GM18870 (cell line): ENCODE results near the gene DLL4.
"Not testable (repeated sequence)": the region's sequence is repeated elsewhere in the genome, so short reads cannot be mapped to it uniquely, and the experiment has no call there.

Source experiments
- ATAC-seq: cut with Tn5 transposase; IDR thresholded peaks from one replicate; pipeline ENCODE4 v1.9.1; 2021; ENCODE audit warnings: moderate library complexity; ENCODE audit not compliant: unreplicated experiment

Gene DLL4

GRCh38 chr15:40957581-40958051 is 28.5 kb downstream of the DLL4 start:
- no peak for ATAC-seq

DNA sequence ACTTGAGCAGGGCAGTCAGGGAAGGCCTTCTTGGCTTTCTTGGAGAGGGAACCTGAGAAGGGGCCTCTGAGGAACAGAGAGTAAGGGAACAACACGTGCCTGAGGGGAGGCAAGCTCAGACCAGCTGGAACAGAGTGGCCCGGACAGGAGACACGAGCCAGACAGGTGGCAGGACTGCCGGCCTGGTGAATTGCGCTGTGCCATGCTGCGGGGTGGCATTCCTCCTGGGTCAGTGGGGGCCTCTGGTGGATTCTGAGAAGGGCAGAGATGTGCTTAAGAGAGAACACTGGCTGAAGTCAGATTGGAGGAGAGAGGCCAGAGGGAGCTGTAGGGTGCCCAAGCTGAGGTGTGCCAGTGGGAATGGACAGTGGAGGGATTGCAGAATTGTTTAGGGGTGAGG is 29.0 kb downstream of the DLL4 start:
- ATAC-seq, result no peak

- no peak for ATAC-seq
Measured at GRCh38 chr15:40958723-40959122, 29.6 kb downstream of the DLL4 start.

DNA sequence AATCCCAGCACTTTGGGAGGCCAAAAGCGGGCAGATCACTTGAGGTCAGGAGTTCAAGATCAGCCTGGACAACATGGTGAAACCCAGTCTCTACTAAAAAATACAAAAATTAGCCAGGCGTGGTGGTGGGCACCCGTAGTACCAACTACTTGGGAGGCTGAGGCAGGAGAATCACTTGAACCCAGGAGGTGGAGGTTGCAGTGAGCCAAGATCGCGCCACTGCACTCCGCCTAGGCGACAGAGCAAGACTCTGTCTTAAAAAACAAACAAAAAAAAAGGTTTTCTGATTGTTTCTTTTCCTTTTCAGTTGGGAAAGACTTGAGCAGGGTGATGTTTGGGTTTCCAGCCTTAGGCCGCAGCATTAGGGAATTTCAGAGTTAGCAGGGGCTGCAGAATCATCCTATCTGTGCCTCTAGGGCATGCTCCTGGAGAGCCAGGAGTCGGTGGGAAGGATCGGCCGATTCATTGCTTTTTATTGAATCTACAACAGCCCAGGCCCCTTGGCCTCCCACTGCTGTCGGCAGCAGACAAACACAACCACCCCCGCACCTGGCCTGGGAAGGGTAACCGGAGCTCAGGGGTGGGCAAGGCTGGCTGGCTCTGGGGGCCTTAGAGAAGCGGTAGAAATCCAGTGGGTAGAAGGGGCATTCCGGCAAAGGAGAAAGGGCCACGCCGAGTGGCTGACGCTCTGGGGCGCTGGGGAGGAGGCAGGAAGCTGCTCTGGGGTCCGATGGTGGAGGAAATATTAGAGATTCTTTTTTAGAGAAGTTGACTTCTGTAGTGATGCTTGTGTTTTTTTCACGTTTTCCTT is 30.4 kb downstream of the DLL4 start:
- no peak for ATAC-seq

- no peak for ATAC-seq
Measured at GRCh38 chr15:40960151-40960885, 31.2 kb downstream of the DLL4 start.

GRCh38 chr15:40960925-40961324 is 31.8 kb downstream of the DLL4 start:
- ATAC-seq, result no peak

- not testable (repeated sequence) for ATAC-seq
Measured at GRCh38 chr15:40961740-40962139, 32.6 kb downstream of the DLL4 start.

- ATAC-seq, result not testable (repeated sequence)
Measured at GRCh38 chr15:40962317-40962716, 33.2 kb downstream of the DLL4 start.

DNA sequence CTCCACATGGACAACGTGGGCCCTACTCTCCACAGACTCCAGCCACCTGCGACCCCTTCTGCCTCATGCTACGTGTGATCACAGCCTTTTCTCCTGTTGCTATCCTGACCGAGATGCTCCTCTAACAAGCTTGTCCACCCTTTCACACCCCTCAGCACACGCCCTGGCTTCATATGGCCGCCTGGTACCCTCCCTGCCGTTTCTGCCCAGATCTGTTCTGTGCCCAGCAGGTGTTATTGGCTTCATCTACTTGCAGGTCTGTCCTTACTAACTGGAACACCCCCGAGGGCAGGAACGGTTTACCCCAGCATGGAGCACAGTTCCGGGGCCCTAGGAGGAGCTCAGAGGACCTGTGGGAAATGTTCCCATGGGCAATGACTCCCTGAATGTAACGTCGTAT is 34.1 kb downstream of the DLL4 start:
- ATAC-seq, result no peak

DNA sequence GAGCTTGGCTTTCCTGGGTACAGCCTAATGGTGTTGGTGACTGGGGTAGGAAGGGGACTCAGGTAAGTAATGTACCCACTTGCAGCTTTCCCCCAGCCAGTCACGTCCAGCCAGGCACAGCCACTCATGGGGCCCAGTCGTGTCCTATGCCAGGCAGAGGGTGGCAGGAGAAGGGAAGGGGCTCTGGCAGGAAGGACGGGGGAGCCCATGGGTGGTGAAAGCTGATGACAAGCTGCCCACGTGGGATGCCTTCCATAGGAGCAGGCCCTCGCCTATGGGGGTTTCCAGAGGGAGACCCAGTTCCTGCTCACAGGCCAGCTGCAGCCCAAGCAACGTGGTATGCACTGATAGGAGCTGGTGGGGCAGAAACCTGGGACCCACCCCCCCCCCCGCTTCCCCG is 34.9 kb downstream of the DLL4 start:
- no peak for ATAC-seq

DNA sequence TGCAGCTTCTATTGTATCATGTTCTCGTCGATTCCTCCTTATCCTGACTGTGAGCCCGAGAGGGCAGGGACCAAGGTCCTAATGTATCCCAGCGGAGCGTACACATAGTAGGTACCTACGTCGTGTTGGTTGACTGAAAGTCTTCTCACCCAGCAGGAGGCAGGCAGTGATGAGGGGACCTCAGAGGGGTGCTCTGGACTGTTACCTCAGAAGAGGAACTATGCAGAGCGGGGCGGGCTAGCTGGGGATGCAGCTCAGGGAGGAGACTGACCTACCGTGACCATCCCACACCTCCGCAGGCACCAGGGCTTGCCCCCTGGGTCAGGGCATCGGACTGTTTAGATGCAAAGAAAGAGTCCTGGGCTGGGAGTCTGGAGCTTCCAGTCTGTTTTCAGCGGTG is 35.5 kb downstream of the DLL4 start:
- ATAC-seq, result no peak

- no peak for ATAC-seq
Measured at GRCh38 chr15:40968290-40969085, 39.3 kb downstream of the DLL4 start.

- no peak for ATAC-seq
Measured at GRCh38 chr15:40969363-40969762, 40.2 kb downstream of the DLL4 start.

DNA sequence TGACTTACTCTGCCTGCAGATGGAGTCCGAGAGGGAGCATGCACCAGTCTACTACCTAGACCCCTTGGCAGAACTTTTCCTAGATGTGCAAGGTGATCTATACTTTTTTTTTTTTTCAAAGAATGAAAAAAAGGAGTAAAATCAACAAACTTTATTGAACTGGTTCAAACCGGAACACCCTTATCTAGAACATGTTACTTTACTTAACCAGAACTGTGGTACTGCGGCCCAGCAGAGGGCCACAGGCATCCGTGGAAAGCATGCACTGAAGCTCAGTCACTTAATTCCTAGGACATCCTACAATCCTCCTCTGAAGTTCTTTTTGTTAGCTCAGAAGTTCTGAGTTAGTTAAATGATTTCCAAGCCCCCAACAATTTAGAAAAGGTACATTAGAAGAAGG is 45.7 kb downstream of the DLL4 start:
- ATAC-seq, result no peak

DNA sequence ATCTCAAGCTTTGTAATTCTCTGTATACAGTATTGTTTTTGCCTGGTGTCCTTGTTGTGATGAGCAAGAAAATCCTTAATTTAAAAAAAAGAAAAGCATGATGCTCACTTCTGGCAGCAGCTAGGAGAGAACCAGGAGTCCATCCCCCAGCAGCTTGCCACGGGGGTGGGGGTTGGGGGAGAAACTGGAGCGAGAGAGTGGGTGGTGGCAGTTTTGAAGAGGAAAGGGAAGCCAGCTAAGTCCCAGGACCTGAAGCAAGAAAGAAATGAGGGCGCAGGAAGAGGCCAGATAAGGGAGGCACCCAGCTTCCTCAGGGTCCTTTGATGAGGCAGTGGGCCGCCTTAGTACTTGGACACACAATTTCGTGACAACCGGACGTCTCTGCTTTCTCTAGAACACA is 47.7 kb downstream of the DLL4 start:
- no peak for ATAC-seq

- ATAC-seq, result no peak
Measured at GRCh38 chr15:40978141-40978540, 49.0 kb downstream of the DLL4 start.

DNA sequence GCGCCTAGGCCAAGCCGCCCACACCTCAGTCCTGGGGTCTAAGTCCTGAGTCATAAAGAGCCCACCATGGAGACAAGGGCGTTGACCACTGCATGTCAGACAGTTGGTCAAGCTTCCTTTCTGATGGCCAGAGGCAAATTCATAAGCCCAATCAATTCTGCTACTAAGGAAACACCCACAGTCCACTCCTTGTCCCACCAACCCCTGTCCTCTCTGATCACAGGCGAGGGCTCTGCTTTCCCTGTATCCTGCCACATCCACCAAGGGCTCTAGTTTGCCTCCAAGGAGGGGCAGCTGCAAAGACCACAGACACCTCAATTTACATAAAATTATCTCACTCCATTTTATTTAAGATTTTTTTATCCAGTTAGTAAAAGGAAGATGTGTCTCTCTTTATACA is 49.4 kb downstream of the DLL4 start:
- no peak for ATAC-seq

- ATAC-seq, result no peak
Measured at GRCh38 chr15:40981186-40981585, 52.0 kb downstream of the DLL4 start.

DNA sequence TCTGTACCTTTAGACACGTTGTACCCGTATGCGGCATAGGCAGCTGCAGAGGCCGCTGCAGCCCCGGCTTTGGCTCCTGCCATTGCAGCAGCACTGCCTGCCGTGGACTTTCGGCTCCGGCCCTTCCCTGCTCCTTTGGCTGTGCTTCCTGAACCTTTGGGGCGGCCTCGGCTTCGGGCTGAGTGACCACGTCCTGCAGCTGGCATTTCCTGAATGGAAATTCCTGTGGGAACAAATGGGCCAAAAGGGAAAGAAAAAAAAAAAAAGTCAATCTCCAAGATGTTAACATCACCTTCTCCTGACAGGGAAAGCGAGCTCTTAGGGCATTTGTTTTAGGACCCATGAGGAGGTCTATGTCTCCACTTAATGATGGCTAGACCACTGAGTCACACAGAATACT is 53.7 kb downstream of the DLL4 start:
- no peak for ATAC-seq

- no peak for ATAC-seq
Measured at GRCh38 chr15:40984406-40984805, 55.3 kb downstream of the DLL4 start.

- ATAC-seq, result no peak
Measured at GRCh38 chr15:40984964-40985363, 55.8 kb downstream of the DLL4 start.
